Left ventricle myocardium inferior (tissue), 1 donor: ENCODE data around the gene EDEM1. TPM values are rescaled to one million over a fixed set of nuclear protein-coding genes. Genes with fewer than 3 reads are reported as not detected.

Source experiments
- DNase-seq: peaks from one replicate; pipeline ENCODE4 v3.0.0-alpha.2; 2020
- H3K27ac ChIP-seq: fragments of 200-600 bp; replicated peaks from 2 replicates; pipeline ENCODE4 v1.8.0; 2021
- H3K27me3 ChIP-seq: fragments of 200-600 bp; 2 replicates; pipeline ENCODE4 v1.8.0; 2021; ENCODE audit warnings: low read depth
- H3K36me3 ChIP-seq: fragments of 200-600 bp; 2 replicates; pipeline ENCODE4 v1.8.0; 2021
- H3K4me1 ChIP-seq: fragments of 200-600 bp; 2 replicates; pipeline ENCODE4 v1.8.0; 2021
- H3K4me3 ChIP-seq: fragments of 200-600 bp; 2 replicates; pipeline ENCODE4 v1.8.0; 2021; ENCODE audit warnings: mild to moderate bottlenecking, moderate library complexity
- H3K9me3 ChIP-seq: fragments of 200-600 bp; replicated peaks from 2 replicates; pipeline ENCODE4 v1.8.0; 2021
- intact Hi-C: fragments of 100-400 bp; cut with micrococcal nuclease; formaldehyde crosslinking; loops from one replicate; pipeline ENCODE4 v1.11.0; 2022
- total RNA-seq: library from RNA; stranded (reverse); fragmentation: NEBNext Ultra II Directional; extraction: Animal tissue kit (Norgen Biotek cat#: 25700); gene quantifications from one replicate; pipeline ENCODE4 v1.2.1, GENCODE V29; 2021
- TF ChIP-seq, protein P1 (sequence below): fragments of 200-600 bp; IDR thresholded peaks from 2 replicates; pipeline ENCODE4 v1.8.0; 2021; ENCODE audit warnings: antibody characterized with exemption, mild to moderate bottlenecking, borderline replicate concordance
- donor health status: DM: no; HTN: yes; CAD: no; lungs with severe emphysema.

Gene EDEM1
- total RNA-seq, 1 donor from 2014 or later, result 7.9 TPM

- no peaks in the 10 kb centered on the region for H3K4me1 ChIP-seq
- no peak overlapping the region for H3K4me3 ChIP-seq
- intact Hi-C loops, result no loop called here
- TF ChIP-seq, protein P1, sequence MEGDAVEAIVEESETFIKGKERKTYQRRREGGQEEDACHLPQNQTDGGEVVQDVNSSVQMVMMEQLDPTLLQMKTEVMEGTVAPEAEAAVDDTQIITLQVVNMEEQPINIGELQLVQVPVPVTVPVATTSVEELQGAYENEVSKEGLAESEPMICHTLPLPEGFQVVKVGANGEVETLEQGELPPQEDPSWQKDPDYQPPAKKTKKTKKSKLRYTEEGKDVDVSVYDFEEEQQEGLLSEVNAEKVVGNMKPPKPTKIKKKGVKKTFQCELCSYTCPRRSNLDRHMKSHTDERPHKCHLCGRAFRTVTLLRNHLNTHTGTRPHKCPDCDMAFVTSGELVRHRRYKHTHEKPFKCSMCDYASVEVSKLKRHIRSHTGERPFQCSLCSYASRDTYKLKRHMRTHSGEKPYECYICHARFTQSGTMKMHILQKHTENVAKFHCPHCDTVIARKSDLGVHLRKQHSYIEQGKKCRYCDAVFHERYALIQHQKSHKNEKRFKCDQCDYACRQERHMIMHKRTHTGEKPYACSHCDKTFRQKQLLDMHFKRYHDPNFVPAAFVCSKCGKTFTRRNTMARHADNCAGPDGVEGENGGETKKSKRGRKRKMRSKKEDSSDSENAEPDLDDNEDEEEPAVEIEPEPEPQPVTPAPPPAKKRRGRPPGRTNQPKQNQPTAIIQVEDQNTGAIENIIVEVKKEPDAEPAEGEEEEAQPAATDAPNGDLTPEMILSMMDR, result no peak
- no peaks in the 10 kb centered on the region for H3K27me3 ChIP-seq
- H3K9me3 ChIP-seq, result no peaks in the 10 kb centered on the region
- DNase-seq, result no peak
- peaks cover 42% of the 10 kb centered on the region for H3K36me3 ChIP-seq
- H3K27ac ChIP-seq, result no peak overlapping the region
Observed at GRCh38 chr3:5218815-5219214, 31.3 kb downstream of the EDEM1 start.

DNA sequence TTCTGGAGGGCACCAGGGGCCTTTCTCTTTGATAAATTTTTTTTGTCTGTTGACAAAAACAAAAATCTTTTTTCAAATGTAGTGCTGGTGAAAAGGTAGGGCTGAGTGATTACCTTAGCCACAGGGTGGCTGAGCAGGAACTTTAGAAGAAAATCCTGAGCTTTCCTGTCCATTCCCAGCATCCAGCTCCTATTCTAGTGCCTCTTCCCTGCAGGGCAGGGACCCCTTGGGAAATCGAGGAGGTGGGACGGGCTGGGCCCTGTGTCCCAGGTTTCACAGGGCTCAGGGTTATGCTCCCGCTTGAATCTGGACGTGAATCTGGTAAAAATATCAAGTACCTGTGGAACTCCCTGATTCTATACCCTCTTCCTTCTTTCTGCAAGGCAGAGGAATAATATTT lies 31.7 kb downstream of the EDEM1 start:
- TF ChIP-seq, protein P1, result no peak
- H3K27me3 ChIP-seq, result no peaks in the 10 kb centered on the region
- H3K9me3 ChIP-seq, result no peaks in the 10 kb centered on the region
- no peak for DNase-seq
- peaks cover 38% of the 10 kb centered on the region for H3K36me3 ChIP-seq
- intact Hi-C loops, result no loop called here
- no peak overlapping the region for H3K4me3 ChIP-seq
- no peaks in the 10 kb centered on the region for H3K4me1 ChIP-seq
- no peak overlapping the region for H3K27ac ChIP-seq

DNA sequence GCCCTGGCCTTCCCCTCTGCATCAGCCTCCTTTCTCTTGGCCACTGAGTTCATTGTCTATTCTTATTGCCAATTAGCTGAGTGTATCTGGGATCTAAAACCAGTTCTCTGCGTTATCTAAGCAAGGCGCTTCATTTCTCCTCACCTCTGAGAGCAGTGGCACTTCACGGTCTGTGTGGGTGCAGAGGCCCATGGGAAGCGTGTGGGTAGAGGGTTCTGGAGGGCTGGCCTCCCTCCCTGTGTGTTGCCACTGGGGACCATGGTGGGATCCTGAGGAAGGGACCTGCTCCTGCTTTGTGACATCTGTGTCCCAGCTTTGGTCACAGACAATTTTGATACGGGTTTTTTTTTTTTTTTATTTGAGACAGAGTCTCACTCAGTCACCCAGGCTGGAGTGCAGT lies 32.7 kb downstream of the EDEM1 start:
- Histone ChIP-seq H3K4me3 (no peak overlapping the region), H3K9me3 (no peaks in the 10 kb centered on the region), H3K4me1 (no peaks in the 10 kb centered on the region), H3K36me3 (peaks cover 29% of the 10 kb centered on the region), H3K27me3 (no peaks in the 10 kb centered on the region), H3K27ac (no peak overlapping the region)
- DNase-seq, result no peak
- intact Hi-C loops, result no loop called here
- TF ChIP-seq, protein P1, result no peak

GRCh38 chr3:5220667-5221431 lies 33.3 kb downstream of the EDEM1 start:
- no peak overlapping the region for H3K4me3 ChIP-seq
- H3K27me3 ChIP-seq, result no peaks in the 10 kb centered on the region
- intact Hi-C loops, result no loop called here
- peaks cover 22% of the 10 kb centered on the region for H3K36me3 ChIP-seq
- H3K9me3 ChIP-seq, result no peaks in the 10 kb centered on the region
- TF ChIP-seq, protein P1, result no peak
- no peak overlapping the region for H3K27ac ChIP-seq
- no peaks in the 10 kb centered on the region for H3K4me1 ChIP-seq
- DNase-seq, result no peak

DNA sequence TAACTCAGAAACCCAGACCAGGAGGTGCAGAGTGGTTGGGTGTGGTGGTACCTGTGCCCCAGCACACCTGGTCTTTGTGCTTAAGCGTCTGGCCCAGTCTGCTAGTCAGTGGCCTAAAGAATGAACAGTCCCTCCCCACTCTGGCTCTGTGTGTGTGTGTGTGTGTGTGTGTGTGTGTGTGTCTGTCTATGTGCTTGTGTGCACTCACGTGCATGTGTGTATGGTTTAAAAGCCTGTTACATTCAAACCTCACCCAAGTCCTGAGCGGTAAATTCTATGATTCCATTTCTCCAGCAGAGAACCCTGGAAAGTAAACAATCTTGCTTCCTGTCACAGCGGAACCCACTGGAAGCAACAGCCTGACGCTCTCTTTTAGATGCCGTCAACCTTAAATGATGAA lies 34.2 kb downstream of the EDEM1 start:
- intact Hi-C loops, result no loop called here
- no peaks in the 10 kb centered on the region for H3K9me3 ChIP-seq
- TF ChIP-seq, protein P1, result no peak

More for the DNA sequence above, 34.2 kb downstream of the EDEM1 start:
- Histone ChIP-seq H3K27ac (no peak overlapping the region), H3K36me3 (peaks cover 14% of the 10 kb centered on the region), H3K4me1 (no peaks in the 10 kb centered on the region), H3K27me3 (no peaks in the 10 kb centered on the region), H3K4me3 (no peak overlapping the region)
- no peak for DNase-seq
